GM18909 (cell line): ENCODE data around the gene CCN5.
"Not testable (repeated sequence)": the region's sequence is repeated elsewhere in the genome, so short reads cannot be mapped to it uniquely, and the experiment has no call there.

Experiments used
- ATAC-seq: cut with Tn5 transposase; IDR thresholded peaks from one replicate; pipeline ENCODE4 v1.9.1; 2021; ENCODE audit warnings: mild to moderate bottlenecking; ENCODE audit not compliant: unreplicated experiment, poor library complexity

The CCN5 gene

GRCh38 chr20:44693627-44694026, 21.5 kb upstream of the CCN5 start:
- no peak for ATAC-seq

DNA sequence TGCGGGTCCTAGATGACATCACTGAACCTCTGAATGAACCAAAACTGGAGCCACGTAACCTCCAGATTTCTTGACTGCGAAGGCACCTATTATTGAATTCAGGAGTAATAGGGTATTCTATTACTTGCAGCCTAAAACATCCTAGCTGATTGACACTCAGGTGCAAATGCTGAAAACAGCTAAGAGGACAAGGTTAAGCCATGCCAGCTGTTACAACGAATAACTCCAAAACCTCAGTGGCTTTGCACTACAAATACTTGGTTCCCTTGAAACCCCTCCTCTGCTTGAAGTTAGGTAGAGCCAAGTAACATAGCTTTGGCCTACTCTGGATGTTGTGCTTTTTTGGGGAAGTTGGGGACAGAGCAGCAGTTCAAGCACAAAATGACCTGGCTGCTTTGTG, 21.0 kb upstream of the CCN5 start:
- no peak for ATAC-seq

DNA sequence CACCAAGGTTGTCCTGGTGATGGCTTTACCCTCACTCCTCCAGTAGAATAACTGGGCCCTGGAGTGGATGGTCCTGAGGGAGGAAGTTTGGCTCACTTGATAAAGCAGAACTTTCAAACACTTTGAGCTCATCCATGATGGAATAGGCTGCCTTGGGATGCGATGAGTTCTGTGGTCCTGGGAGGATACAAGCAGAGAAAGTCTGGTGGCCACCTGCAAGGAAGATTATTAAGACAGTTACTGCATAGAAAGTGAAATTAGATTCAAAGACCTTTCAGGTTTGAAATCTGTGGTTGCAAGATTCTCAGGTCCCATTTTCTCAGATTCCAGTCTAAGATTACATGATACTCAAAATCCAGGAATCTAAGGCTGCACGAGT, 19.9 kb upstream of the CCN5 start:
- no peak for ATAC-seq

DNA sequence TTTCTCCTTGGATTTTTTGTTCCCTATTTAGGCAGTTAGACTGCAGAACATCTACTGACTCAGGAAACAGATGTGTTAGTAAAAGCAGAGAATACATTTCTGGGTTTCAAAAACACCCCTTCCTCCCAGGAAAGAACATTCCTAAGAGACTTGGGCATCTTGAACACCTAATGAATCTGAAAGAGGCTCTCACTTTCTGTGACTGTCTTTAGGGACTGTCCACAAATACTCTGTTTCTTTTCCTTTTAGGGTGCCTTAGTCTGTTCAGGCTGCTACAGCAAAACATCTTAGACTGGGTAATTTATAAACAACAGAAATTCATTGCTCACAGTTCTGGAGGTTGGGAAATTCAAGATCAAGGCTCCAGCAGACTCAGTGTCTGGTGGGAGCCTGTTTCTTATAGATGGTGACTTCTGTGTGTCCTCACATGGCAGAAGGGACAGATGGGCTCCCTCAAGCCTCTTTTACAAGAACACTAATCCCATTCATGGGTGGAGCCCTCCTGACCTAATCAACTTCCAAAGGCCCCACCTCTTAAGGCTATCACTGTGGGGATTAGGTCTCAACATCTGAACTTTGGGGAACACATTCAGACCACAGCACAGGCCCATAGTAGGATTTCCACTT, 19.4 kb upstream of the CCN5 start:
- no peak for ATAC-seq

- ATAC-seq = no peak
These were observed 18.9 kb upstream of the CCN5 start for GRCh38 chr20:44696315-44696714.

DNA sequence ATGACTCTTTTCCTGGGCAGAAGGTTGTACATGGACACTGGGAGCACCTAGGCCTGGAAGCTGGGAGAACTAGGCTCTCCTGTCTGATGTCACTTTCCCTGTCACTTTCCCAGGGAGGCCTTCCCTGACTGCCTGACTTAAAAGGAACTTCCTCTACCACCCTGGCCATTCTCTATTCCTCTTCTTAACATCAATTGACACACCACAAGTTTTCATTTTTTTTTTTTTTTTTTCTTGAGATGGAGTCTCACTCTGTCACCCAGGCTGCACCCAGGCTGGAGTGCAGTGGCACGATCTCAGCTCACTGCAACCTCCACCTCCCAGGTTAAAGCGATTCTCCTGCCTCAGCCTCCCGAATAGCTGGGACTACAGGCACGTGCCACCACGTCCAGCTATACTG, 18.1 kb upstream of the CCN5 start:
- ATAC-seq = not testable (repeated sequence)

- no peak for ATAC-seq
These were observed 16.8 kb upstream of the CCN5 start for GRCh38 chr20:44698351-44698750.

DNA sequence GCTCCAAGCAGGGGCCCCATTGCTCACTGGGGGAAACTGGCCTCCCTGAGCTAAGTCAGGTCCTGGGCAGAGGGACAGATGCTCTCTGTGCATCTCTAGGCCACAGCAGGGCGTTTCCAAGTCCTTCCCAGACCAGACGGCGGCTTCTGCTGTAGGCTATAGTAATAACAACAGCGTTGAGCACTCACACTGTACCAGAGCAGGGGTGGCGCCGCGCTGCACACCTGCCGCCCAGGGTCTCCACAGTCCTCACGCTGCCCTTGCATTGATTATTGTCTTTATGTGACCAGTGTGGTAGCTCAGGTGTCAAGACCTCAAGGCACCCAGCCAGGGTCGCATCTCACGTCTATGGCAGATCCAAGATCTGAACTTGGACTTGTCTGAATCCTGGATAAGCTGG, 14.9 kb upstream of the CCN5 start:
- no peak for ATAC-seq

- no peak for ATAC-seq
These were observed 13.9 kb upstream of the CCN5 start for GRCh38 chr20:44701118-44701857.

DNA sequence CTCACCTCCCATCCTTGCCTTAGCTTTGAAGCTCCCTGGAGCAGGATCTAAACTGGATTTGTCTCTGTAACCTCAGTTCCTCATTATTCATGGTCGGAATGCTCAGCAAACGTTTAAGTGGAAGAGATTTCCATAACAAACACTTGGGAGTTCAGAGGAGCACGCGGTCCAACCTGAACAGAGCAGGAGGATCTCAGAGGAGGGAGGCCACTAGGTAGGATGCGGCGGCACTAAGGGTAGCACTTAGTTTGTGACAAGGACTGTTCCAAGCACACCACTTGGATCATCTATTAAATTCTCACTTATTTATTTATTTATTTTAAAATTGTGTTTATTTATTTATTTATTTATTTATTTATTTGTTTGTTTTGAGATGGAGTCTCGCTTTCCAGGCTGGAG, 13.3 kb upstream of the CCN5 start:
- no peak for ATAC-seq

DNA sequence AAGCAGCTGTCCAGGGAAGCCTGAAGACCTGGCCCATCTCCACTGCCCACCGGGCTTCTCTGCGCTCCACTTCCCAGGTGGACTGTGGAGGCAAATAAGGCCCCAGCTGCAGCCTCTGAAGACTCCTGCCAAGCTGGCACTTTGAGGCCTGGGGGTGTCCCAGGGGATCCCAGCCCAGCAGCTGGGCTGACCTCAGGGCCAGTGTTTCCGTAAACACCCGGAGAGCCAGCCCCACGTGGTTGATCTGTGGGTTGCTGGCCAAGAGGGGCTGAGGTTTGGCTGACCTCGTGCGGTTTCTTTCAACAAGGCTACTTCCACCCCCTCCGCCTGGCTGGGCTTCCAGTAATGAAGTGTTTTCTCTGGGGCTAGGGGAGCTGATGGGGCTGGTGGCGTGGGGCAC, 12.4 kb upstream of the CCN5 start:
- peak; percentile 66 for ATAC-seq

GRCh38 chr20:44703183-44703925, 11.8 kb upstream of the CCN5 start:
- no peak for ATAC-seq

GRCh38 chr20:44703956-44704488, 11.1 kb upstream of the CCN5 start:
- ATAC-seq = no peak

DNA sequence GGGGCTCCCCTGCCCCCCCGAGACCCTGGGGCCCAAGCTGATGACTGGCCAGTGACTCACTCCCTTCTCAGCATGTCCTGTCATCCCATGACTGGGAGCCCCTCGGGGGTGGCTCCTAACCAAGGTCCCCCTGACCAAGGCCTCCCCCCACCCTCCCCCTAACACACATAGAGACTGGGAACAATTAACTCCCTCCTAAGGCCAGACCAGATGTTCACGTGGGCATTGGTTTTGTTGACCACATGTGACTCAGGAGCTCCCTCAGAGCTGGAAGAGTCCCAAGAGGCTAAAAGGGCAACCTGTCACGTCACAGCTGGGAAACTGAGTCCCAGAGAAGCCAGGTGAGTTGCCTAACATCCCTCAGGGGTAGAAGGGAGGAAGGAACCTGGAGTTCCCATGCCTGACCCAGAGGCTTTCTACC, 10.6 kb upstream of the CCN5 start:
- no peak for ATAC-seq

DNA sequence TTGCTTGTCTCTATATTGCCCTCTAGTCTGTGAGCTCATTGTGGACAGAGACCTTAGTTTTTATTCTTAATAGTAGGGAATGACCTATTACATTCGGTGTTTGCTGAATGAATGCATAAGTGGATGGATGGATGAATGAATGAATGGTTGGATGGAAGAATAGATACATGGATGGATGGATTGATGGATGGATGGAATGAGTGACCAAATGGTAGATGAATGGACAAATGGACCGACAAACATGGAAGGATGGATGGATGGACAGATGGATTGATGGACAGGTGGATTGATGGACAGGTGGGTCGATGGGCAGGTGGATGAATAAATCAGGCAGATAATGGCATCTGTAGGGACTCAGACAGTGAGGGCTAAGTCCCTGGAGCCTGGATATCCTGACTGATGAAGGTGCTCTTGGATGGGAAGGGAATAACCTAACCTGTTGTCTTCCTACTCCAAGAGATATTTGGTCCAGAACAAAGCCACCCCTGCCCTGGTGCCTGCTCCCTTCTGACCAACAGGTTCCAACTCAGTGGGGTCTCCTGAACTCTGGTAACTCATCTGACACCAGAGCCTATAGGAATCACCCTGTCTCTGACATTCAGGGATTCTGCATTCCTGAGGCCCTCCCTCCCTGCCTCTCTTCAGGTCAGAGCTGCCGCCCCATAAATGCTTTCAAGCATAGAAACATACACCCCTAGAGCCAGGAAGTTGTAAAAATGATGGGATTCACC, 9.6 kb upstream of the CCN5 start:
- ATAC-seq = no peak

- ATAC-seq = no peak
These were observed 8.7 kb upstream of the CCN5 start for GRCh38 chr20:44706301-44707017.

GRCh38 chr20:44707018-44707579, 8.1 kb upstream of the CCN5 start:
- ATAC-seq = no peak

DNA sequence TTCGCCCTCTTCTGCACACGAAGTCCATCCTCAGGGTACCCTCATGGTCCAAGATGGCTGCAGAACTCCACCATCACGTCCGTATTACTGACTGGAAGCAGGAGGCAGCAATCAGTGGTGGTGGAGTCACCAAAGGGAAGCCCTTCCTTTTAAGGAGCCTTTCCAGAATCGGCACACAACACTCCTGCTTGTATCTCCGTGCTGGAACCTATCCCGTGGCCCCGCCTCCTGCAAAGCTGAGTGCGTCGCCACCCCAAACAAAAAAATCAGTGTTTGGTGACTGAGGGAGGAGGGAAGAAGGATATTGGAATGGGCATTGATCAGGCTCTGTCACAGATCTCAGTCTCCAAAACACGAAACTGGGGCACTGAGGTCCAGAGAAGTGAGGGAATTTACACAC, 5.8 kb upstream of the CCN5 start:
- no peak for ATAC-seq

- no peak for ATAC-seq
These were observed 5.4 kb upstream of the CCN5 start for GRCh38 chr20:44709797-44710196.

DNA sequence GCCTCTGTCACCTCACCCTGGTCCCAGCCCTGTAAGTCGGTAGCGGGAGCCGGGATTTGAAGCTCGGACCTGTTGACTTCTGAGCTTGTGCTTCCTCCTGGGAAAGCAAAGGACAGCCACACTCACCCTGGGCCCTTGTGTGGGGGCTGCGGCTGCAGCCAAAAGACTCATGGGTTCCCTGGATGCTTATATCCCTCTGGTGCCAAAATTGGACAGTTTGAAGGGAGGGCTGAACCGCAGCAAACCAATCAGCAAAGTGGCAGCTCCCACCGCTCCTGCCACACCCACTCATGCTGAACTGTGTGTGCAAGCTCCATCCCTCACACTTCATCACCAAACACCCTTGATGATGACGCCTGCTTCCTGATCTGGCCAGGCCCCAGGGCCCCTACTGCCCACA, 3.9 kb upstream of the CCN5 start:
- no peak for ATAC-seq
